ENCODE data around the gene LRRC8D. TPM values are rescaled to one million over a fixed set of nuclear protein-coding genes. Genes with fewer than 3 reads are reported as not detected.
A peak's percentile ranks its signal among the peaks of the same experiment; 100 is the strongest.

Gene LRRC8D
- total RNA-seq, 1 experiment from 2014 or later = 15.0 TPM

DNA sequence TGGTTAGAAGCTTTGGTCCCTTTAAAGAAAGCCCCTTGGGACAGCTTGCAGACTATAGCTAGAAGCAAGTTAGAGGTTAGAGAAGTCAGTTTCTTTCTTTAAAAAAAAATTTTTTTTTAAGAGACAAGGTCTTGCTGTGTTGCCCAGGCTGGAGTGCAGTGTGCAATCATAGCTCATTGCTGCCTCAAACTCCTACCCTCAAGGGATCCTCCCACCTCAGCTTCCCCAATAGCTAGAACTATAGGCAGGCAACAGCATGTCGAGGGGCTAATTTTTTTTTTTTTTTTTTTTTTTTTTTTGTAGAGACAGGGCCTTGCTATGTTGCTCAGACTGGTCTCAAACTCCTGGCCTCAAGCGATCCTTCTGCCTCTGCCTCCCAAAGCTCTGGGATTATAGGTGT is 129.9 kb downstream of the LRRC8D start:
- TF ChIP-seq, protein P1, sequence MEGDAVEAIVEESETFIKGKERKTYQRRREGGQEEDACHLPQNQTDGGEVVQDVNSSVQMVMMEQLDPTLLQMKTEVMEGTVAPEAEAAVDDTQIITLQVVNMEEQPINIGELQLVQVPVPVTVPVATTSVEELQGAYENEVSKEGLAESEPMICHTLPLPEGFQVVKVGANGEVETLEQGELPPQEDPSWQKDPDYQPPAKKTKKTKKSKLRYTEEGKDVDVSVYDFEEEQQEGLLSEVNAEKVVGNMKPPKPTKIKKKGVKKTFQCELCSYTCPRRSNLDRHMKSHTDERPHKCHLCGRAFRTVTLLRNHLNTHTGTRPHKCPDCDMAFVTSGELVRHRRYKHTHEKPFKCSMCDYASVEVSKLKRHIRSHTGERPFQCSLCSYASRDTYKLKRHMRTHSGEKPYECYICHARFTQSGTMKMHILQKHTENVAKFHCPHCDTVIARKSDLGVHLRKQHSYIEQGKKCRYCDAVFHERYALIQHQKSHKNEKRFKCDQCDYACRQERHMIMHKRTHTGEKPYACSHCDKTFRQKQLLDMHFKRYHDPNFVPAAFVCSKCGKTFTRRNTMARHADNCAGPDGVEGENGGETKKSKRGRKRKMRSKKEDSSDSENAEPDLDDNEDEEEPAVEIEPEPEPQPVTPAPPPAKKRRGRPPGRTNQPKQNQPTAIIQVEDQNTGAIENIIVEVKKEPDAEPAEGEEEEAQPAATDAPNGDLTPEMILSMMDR (IDR thresholded peaks at IDR 0.05 in 2 of 3, conservative IDR thresholded peaks at IDR 0.05 in 1 of 3; ENCODE audit: borderline replicate concordance in 1 of 3, insufficient read depth in 1 of 3, low read depth in 2 of 3, low read length in 2 of 3) = no peak
- TF ChIP-seq ELF1 (IDR thresholded peaks at IDR 0.05; ENCODE audit: borderline replicate concordance, low read depth) = no peak
- TF ChIP-seq, protein P2, sequence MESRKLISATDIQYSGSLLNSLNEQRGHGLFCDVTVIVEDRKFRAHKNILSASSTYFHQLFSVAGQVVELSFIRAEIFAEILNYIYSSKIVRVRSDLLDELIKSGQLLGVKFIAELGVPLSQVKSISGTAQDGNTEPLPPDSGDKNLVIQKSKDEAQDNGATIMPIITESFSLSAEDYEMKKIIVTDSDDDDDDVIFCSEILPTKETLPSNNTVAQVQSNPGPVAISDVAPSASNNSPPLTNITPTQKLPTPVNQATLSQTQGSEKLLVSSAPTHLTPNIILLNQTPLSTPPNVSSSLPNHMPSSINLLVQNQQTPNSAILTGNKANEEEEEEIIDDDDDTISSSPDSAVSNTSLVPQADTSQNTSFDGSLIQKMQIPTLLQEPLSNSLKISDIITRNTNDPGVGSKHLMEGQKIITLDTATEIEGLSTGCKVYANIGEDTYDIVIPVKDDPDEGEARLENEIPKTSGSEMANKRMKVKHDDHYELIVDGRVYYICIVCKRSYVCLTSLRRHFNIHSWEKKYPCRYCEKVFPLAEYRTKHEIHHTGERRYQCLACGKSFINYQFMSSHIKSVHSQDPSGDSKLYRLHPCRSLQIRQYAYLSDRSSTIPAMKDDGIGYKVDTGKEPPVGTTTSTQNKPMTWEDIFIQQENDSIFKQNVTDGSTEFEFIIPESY (IDR thresholded peaks at IDR 0.05; ENCODE audit: extremely low read depth, insufficient replicate concordance, low read length) = no peak
- no peak for TF ChIP-seq SRF (IDR thresholded peaks at IDR 0.05; ENCODE audit: low read depth)
- TF ChIP-seq ZNF274 (IDR thresholded peaks at IDR 0.05; ENCODE audit: low read depth, low read length) = no peak
- TF ChIP-seq ZFX (IDR thresholded peaks at IDR 0.05) = no peak
- no peak for TF ChIP-seq TCF7L2 (IDR thresholded peaks at IDR 0.05; ENCODE audit: borderline replicate concordance, extremely low read depth, insufficient read depth, insufficient read length)
- TF ChIP-seq, protein P3, sequence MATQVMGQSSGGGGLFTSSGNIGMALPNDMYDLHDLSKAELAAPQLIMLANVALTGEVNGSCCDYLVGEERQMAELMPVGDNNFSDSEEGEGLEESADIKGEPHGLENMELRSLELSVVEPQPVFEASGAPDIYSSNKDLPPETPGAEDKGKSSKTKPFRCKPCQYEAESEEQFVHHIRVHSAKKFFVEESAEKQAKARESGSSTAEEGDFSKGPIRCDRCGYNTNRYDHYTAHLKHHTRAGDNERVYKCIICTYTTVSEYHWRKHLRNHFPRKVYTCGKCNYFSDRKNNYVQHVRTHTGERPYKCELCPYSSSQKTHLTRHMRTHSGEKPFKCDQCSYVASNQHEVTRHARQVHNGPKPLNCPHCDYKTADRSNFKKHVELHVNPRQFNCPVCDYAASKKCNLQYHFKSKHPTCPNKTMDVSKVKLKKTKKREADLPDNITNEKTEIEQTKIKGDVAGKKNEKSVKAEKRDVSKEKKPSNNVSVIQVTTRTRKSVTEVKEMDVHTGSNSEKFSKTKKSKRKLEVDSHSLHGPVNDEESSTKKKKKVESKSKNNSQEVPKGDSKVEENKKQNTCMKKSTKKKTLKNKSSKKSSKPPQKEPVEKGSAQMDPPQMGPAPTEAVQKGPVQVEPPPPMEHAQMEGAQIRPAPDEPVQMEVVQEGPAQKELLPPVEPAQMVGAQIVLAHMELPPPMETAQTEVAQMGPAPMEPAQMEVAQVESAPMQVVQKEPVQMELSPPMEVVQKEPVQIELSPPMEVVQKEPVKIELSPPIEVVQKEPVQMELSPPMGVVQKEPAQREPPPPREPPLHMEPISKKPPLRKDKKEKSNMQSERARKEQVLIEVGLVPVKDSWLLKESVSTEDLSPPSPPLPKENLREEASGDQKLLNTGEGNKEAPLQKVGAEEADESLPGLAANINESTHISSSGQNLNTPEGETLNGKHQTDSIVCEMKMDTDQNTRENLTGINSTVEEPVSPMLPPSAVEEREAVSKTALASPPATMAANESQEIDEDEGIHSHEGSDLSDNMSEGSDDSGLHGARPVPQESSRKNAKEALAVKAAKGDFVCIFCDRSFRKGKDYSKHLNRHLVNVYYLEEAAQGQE (IDR thresholded peaks at IDR 0.05; ENCODE audit: low read depth) = no peak
- TF ChIP-seq, protein P4, sequence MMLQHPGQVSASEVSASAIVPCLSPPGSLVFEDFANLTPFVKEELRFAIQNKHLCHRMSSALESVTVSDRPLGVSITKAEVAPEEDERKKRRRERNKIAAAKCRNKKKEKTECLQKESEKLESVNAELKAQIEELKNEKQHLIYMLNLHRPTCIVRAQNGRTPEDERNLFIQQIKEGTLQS (IDR thresholded peaks at IDR 0.05) = no peak
- TF ChIP-seq RAD21 (IDR thresholded peaks at IDR 0.05; ENCODE audit: low read depth) = no peak
- no peak for TF ChIP-seq EGR1 (IDR thresholded peaks at IDR 0.05; ENCODE audit: low read depth)
- no peak for TF ChIP-seq SIN3A (IDR thresholded peaks at IDR 0.05; ENCODE audit: low read depth)
- no peaks in the 10 kb centered on the region for H4K20me1 ChIP-seq (ENCODE audit: insufficient read depth)
- ChIA-PET CTCF (no interaction called here), RAD21 (ENCODE audit: low non-redundant PET in 1 of 2, low total read pairs in 2 of 2, uncharacterized antibody in 2 of 2, unreplicated experiment in 2 of 2) (no interaction called here), POLR2A (no interaction called here)
- H3K9ac ChIP-seq (ENCODE audit: low read length) = no peak overlapping the region
- H3K27ac ChIP-seq (ENCODE audit: low read depth, low read length) = no peak overlapping the region
- H3K9me3 ChIP-seq (ENCODE audit: control insufficient read depth in 1 of 2, insufficient read depth in 1 of 2, low read depth in 1 of 2, low read length in 2 of 2) = no peaks in the 10 kb centered on the region
- H3K27me3 ChIP-seq (ENCODE audit: insufficient read depth, low read length) = no peaks in the 10 kb centered on the region
- H3K4me1 ChIP-seq (ENCODE audit: control insufficient read depth in 1 of 2, insufficient read depth in 2 of 2, low read length in 2 of 2) = peaks cover 7 to 35% of the 10 kb centered on the region in 2 experiments
- H3K4me2 ChIP-seq (ENCODE audit: low read length) = no peak overlapping the region
- intact Hi-C loops (cut with micrococcal nuclease) = no loop called here
- H3K4me3 ChIP-seq (replicated peaks in 1 of 2; ENCODE audit: low read depth in 1 of 2, low read length in 2 of 2) = no peak overlapping the region
- DNase-seq (ENCODE audit: low read depth, low spot score) (no peak), ATAC-seq (no peak)
- H3K79me2 ChIP-seq (ENCODE audit: insufficient read depth, low read length) = no peaks in the 10 kb centered on the region
- peak overlapping the region; percentile 15 for H2AFZ ChIP-seq (ENCODE audit: low read depth, low read length, poor library complexity, severe bottlenecking)
- BruUV-seq (replicated peaks) = no TSS peak
- H3K9me2 ChIP-seq (ENCODE audit: insufficient read depth) = no peaks in the 10 kb centered on the region
- no peaks in the 10 kb centered on the region for H3K36me3 ChIP-seq (ENCODE audit: control insufficient read depth in 1 of 2, insufficient read depth in 2 of 2, low read length in 2 of 2)

All from HCT116 (cell line).